K562 (cell line): ENCODE results near the gene ZDHHC5. TPM values are rescaled to one million over a fixed set of nuclear protein-coding genes. Genes with fewer than 3 reads are reported as not detected.

ENCODE experiments used
- ATAC-seq: fragments of 200-7000 bp; cut with Tn5 transposase; 3 replicates; pipeline ENCODE4 v1.9.1; 2020; ENCODE audit warnings: moderate library complexity
- BruUV-seq: library from RNA; stranded (reverse); fragments of 400-500 nt; replicated peaks from 2 replicates; lab custom pipeline; 2021; lab: Mats Ljungman, UMichigan
- CTCF ChIA-PET: fragments of 300-600 bp; formaldehyde crosslinking; extraction: SDS; loops from one replicate; lab custom pipeline; 2021; ENCODE audit warnings: low intra/inter-chr PET ratio; lab: Yijun Ruan, JAX
- POLR2A ChIA-PET: fragments of 300-600, 350-650 bp; sonication (Branson Sonifier 250); formaldehyde crosslinking; extraction: SDS; loops from one replicate; lab custom pipeline; 2021; ENCODE audit warnings: antibody characterized with exemption, inconsistent platforms; lab: Yijun Ruan, JAX
- DNase-seq, 4 experiments: peaks; one replicate each; pipeline versions ENCODE4 v3.0.0 to v3.0.0-alpha.2; 2011 to 2018; ENCODE audit warnings: low spot score in 3 of 4, mixed read lengths in 3 of 4; ENCODE audit errors: extremely low read depth in 1 of 4
- FAIRE-seq: peaks from 2 replicates; lab custom pipeline; 2011; peaks lifted over from hg19 to GRCh38; lab: Jason Lieb, UNC
- H2AFZ ChIP-seq: 2 replicates; pipeline ENCODE4 v1.6.0; 2011; ENCODE audit warnings: low read depth, low read length, control low read depth, inconsistent platforms
- H3K27ac ChIP-seq: fragments of 200-600 bp; 3 replicates; pipeline ENCODE4 v1.8.0; 2011; ENCODE audit warnings: low read depth, mild to moderate bottlenecking, control low read depth, inconsistent platforms, low read length, moderate library complexity, mixed read lengths; ENCODE audit errors: extremely low read depth
- H3K27me3 ChIP-seq, 2 experiments: fragments of 300-600 bp in 1 of 2; 2 replicates in 1 of 2; 3 replicates in 1 of 2; pipeline versions ENCODE4 v1.6.0 to v1.8.0; 2011; ENCODE audit warnings: inconsistent platforms in 2 of 2, low read length in 2 of 2, mild to moderate bottlenecking in 1 of 2, mixed read lengths in 1 of 2, moderate library complexity in 1 of 2; ENCODE audit not compliant: control insufficient read depth in 2 of 2, insufficient read depth in 2 of 2
- H3K36me3 ChIP-seq: fragments of 300-600 bp; 3 replicates; pipeline ENCODE4 v1.8.0; 2011; ENCODE audit warnings: mild to moderate bottlenecking, low read length, inconsistent platforms; ENCODE audit not compliant: control insufficient read depth, insufficient read depth
- H3K4me1 ChIP-seq, 2 experiments: fragments of 200-600 bp in 1 of 2; replicated peaks in 1 of 2; 2 replicates in 1 of 2; 3 replicates in 1 of 2; pipeline versions ENCODE4 v1.5.1 to v1.8.0; 2011; ENCODE audit warnings: inconsistent platforms in 2 of 2, low read length in 2 of 2, mild to moderate bottlenecking in 1 of 2, mixed read lengths in 1 of 2, moderate library complexity in 1 of 2; ENCODE audit not compliant: control insufficient read depth in 2 of 2, insufficient read depth in 2 of 2
- H3K4me2 ChIP-seq: 2 replicates; pipeline ENCODE4 v1.6.1; 2011; ENCODE audit warnings: low read length, control low read depth, inconsistent platforms, mixed read lengths; ENCODE audit not compliant: insufficient read depth
- H3K4me3 ChIP-seq: fragments of 200-600 bp; sonication (generic), shearing (Covaris generic); 2 replicates; pipeline ENCODE4 v1.5.1; 2016; ENCODE audit warnings: control low read depth, inconsistent platforms
- H3K79me2 ChIP-seq: fragments of 200-600 bp; 3 replicates; pipeline ENCODE4 v1.8.0; 2011; ENCODE audit warnings: low read length, inconsistent platforms; ENCODE audit not compliant: control insufficient read depth, insufficient read depth
- H3K9ac ChIP-seq, 2 experiments: 2 replicates each; pipeline versions ENCODE4 v1.6.0 to v1.6.1; 2011; ENCODE audit warnings: low read depth in 2 of 2, low read length in 2 of 2, control low read depth in 1 of 2, inconsistent platforms in 1 of 2, mild to moderate bottlenecking in 1 of 2, mixed read lengths in 1 of 2; ENCODE audit not compliant: insufficient read depth in 1 of 2
- H3K9me1 ChIP-seq: one replicate; pipeline ENCODE4 v1.6.0; 2011; ENCODE audit warnings: inconsistent platforms, mild to moderate bottlenecking, low read length, moderate library complexity; ENCODE audit not compliant: control insufficient read depth, insufficient read depth
- H3K9me3 ChIP-seq: replicated peaks from 2 replicates; pipeline ENCODE4 v1.5.1; 2011; ENCODE audit warnings: low read depth, low read length, inconsistent platforms; ENCODE audit not compliant: control insufficient read depth, insufficient read depth
- H4K20me1 ChIP-seq: replicated peaks from 2 replicates; pipeline ENCODE4 v1.6.1; 2011; ENCODE audit warnings: low read length, inconsistent platforms, mixed read lengths; ENCODE audit not compliant: control insufficient read depth, insufficient read depth
- MGA ChIP-seq: fragments of 450-650 bp; IDR thresholded peaks from 2 replicates; pipeline ENCODE4 v1.6.1; 2016; ENCODE audit warnings: mild to moderate bottlenecking, moderate library complexity
- MTA3 ChIP-seq: fragments of 450-650 bp; formaldehyde crosslinking; IDR thresholded peaks from 2 replicates; pipeline ENCODE4 v1.6.1; 2017; ENCODE audit warnings: mild to moderate bottlenecking, borderline replicate concordance
- NKRF ChIP-seq: fragments of 450-650 bp; IDR thresholded peaks from 2 replicates; pipeline ENCODE4 v1.6.1; 2016; ENCODE audit warnings: borderline replicate concordance
- SOX6 ChIP-seq: fragments of 450-650 bp; IDR thresholded peaks from 2 replicates; pipeline ENCODE4 v1.6.1; 2014; ENCODE audit warnings: mild to moderate bottlenecking
- ZBTB7A ChIP-seq: IDR thresholded peaks from 2 replicates; pipeline ENCODE4 v1.6.1; 2011; ENCODE audit warnings: low read depth, mild to moderate bottlenecking, low read length, moderate library complexity, borderline replicate concordance; ENCODE audit not compliant: control insufficient read depth
- WGBS: fragments of 100-300 bp; shearing (Covaris generic); methylation state at CpG from one replicate; pipeline ENCODE4 v1.1.6; 2016; ENCODE audit warnings: low coverage, mixed read lengths; ENCODE audit not compliant: insufficient coverage; ENCODE audit errors: missing lambda C conversion rate; 5-methylcytosine and 5-hydroxymethylcytosine counted together
- in situ Hi-C: fragments of 300-500 bp; cut with MboI; formaldehyde crosslinking; loops from 4 replicates; pipeline ENCODE4 v1.15.0; 2018; ENCODE audit warnings: inconsistent platforms, mixed read lengths
- intact Hi-C: fragments of 100-400 bp; cut with micrococcal nuclease; formaldehyde crosslinking; loops from 2 replicates; pipeline ENCODE4 v1.14.2; 2022
- polyA plus RNA-seq, 8 experiments: library from polyadenylated mRNA; depleted of rRNA in 4 of 8; stranded (reverse) in 5 of 8; unstranded in 3 of 8; fragments of >200 nt; fragmentation: Nextera tagmentation in 2 of 8; fragmentation: Illumina TruSeq in 1 of 8; extraction: Ambion mirVana in 2 of 8; extraction: Trizol in 1 of 8; gene quantifications; 2 replicates each; pipeline versions ENCODE4 v1.2.1 to v1.2.3, GENCODE V29; 2011 to 2014; ENCODE audit warnings: inconsistent platforms in 1 of 8, missing spikeins in 1 of 8
- total RNA-seq, 7 experiments: library from RNA; depleted of rRNA in 6 of 7; stranded (reverse); fragments of >200 nt in 6 of 7; fragmentation: Illumina TruSeq in 2 of 7; extraction: Trizol in 2 of 7; gene quantifications; 2 replicates each; pipeline versions ENCODE4 v1.2.1 to v1.2.3, GENCODE V29; 2011 to 2021; ENCODE audit warnings: low replicate concordance in 1 of 7

The ZDHHC5 gene
- total and polyA plus RNA-seq, 9 of the 15 experiments (the other 6 are each of a cell fraction or from before 2014, with no cell fraction given): 3.8 to 64.2 (median 35.9) TPM

GRCh38 chr11:57657194-57658022, 10.5 kb upstream of the ZDHHC5 start, which contains the start of gene CLP1:
CLP1 (plus strand) TSS chr11:57657762; CDS start chr11:57659477, 1,715 bp downstream.
- H3K4me2 ChIP-seq: peak within 1 kb of the TSS; percentile 98
- H4K20me1 ChIP-seq: no peaks in the 10 kb centered on the region
- ChIA-PET CTCF (interaction anchor here (1.0 kb wide), 1 partner anchor 199 kb away, joined by 4 read pairs; no protein-coding TSS in a partner anchor), POLR2A (interaction anchor here (0.7 to 1.7 kb wide), 3 partner anchors 10 to 173 kb away, joined by 3 to 6 read pairs (median 3); no protein-coding TSS in a partner anchor)
- in situ Hi-C loops: loop anchor here (25.0 kb wide), 1 partner anchor 855 kb away; the partner anchor contains the start of gene OR5B21
- no peaks in the 10 kb centered on the region for H3K9me1 ChIP-seq
- FAIRE-seq (peak; percentile 97), ATAC-seq (peak; percentile 99), DNase-seq (peak; percentile 94 to 100 (median 96))
- H2AFZ ChIP-seq: peak within 1 kb of the TSS; percentile 97
- peaks cover 4 to 11% of the 10 kb centered on the region in 2 experiments; a peak in 3 of 5 replicates for H3K4me1 ChIP-seq
- no peaks in the 10 kb centered on the region for H3K27me3 ChIP-seq
- peak within 1 kb of the TSS; percentile 88 to 89 for H3K9ac ChIP-seq
- peak within 1 kb of the TSS; percentile 74 for H3K27ac ChIP-seq
- WGBS: 2% methylated on average over 36 of the region's 45 CpGs
- H3K9me3 ChIP-seq: no peaks in the 10 kb centered on the region
- peaks cover 33% of the 10 kb centered on the region; the same call in 2 of the 3 replicates for H3K36me3 ChIP-seq
- peak within 1 kb of the TSS; percentile 76 for H3K4me3 ChIP-seq
- intact Hi-C loops: no loop called here
- no TSS peak for BruUV-seq
- H3K79me2 ChIP-seq: peaks cover 23% of the 10 kb centered on the region
- TF ChIP-seq MGA (peak; percentile 80), SOX6 (peak; percentile 92), NKRF (peak; percentile 92), ZBTB7A (peak; percentile 57; the same call in 1 of the 2 replicates), MTA3 (no peak)
